H1 (cell line): ENCODE data around the gene AIFM1. TPM values are rescaled to one million over a fixed set of nuclear protein-coding genes. Genes with fewer than 3 reads are reported as not detected.

Source experiments
- CTCF ChIA-PET: fragments of 300-600 bp; sonication (Branson Sonifier 250); formaldehyde crosslinking; loops from one replicate; lab custom pipeline; 2021; ENCODE audit not compliant: partially characterized antibody; lab: Charles Lee
- POLR2A ChIA-PET: fragments of 300-600 bp; sonication (Branson Sonifier 250); formaldehyde crosslinking; loops from one replicate; lab custom pipeline; 2021; ENCODE audit warnings: inconsistent platforms; ENCODE audit not compliant: partially characterized antibody; lab: Charles Lee
- DNase-seq, 2 experiments: peaks; one replicate each; pipeline versions ENCODE4 v3.0.0 to v3.0.0-alpha.2; 2010 to 2022; ENCODE audit warnings: low spot score in 2 of 2, low read depth in 1 of 2, mixed read lengths in 1 of 2
- FAIRE-seq: peaks from 2 replicates; lab custom pipeline; 2011; peaks lifted over from hg19 to GRCh38; lab: Jason Lieb, UNC
- H2AFZ ChIP-seq: 2 replicates; pipeline ENCODE4 v1.8.1; 2012; ENCODE audit warnings: low read length, inconsistent platforms
- H2AK5ac ChIP-seq: 2 replicates; pipeline ENCODE4 v1.6.1; 2013; ENCODE audit warnings: low read depth, low read length
- H2BK120ac ChIP-seq: replicated peaks from 2 replicates; pipeline ENCODE3; 2013; ENCODE audit warnings: low read depth, low read length, inconsistent platforms
- H2BK12ac ChIP-seq: 2 replicates; pipeline ENCODE4 v1.6.1; 2013; ENCODE audit warnings: low read depth, low read length
- H2BK15ac ChIP-seq: 2 replicates; pipeline ENCODE4 v1.6.1; 2013; ENCODE audit warnings: low read length
- H2BK20ac ChIP-seq: 2 replicates; pipeline ENCODE4 v1.6.1; 2013; ENCODE audit warnings: low read length
- H2BK5ac ChIP-seq: 2 replicates; pipeline ENCODE4 v1.6.1; 2013; ENCODE audit warnings: low read depth, low read length
- H3K14ac ChIP-seq: 2 replicates; pipeline ENCODE4 v1.6.1; 2013; ENCODE audit warnings: inconsistent platforms; ENCODE audit not compliant: insufficient read length
- H3K18ac ChIP-seq: 2 replicates; pipeline ENCODE4 v1.6.1; 2013; ENCODE audit warnings: low read length; ENCODE audit errors: extremely low read depth
- H3K23ac ChIP-seq: 2 replicates; pipeline ENCODE4 v1.6.1; 2013; ENCODE audit warnings: inconsistent platforms; ENCODE audit not compliant: insufficient read length
- H3K23me2 ChIP-seq: 2 replicates; pipeline ENCODE4 v1.6.1; 2013; ENCODE audit warnings: low read depth, low read length
- H3K27ac ChIP-seq: 2 replicates; pipeline ENCODE4 v1.6.1; 2011; ENCODE audit warnings: low read depth, low read length, inconsistent platforms
- H3K27me3 ChIP-seq, 4 experiments: replicated peaks in 1 of 4; 1 replicate in 1 of 4; 2 replicates in 3 of 4; pipeline versions ENCODE4 v1.6.1 to v1.8.1; 2011 to 2013; ENCODE audit warnings: low read length in 3 of 4, mild to moderate bottlenecking in 3 of 4, inconsistent platforms in 2 of 4, mixed read lengths in 2 of 4, moderate library complexity in 1 of 4; ENCODE audit not compliant: control insufficient read depth in 3 of 4, insufficient read depth in 3 of 4; ENCODE audit errors: extremely low read depth in 1 of 4
- H3K36me3 ChIP-seq, 4 experiments: 2 replicates each; pipeline versions ENCODE4 v1.6.1 to v1.8.1; 2011 to 2013; ENCODE audit warnings: mild to moderate bottlenecking in 4 of 4, low read length in 3 of 4, moderate library complexity in 2 of 4, control low read depth in 1 of 4, inconsistent platforms in 1 of 4; ENCODE audit not compliant: insufficient read depth in 4 of 4, control insufficient read depth in 2 of 4
- H3K4ac ChIP-seq: replicated peaks from 2 replicates; pipeline ENCODE3; 2013; ENCODE audit warnings: low read length, low read depth, mixed read lengths, inconsistent platforms; ENCODE audit not compliant: insufficient read length
- H3K4me1 ChIP-seq, 4 experiments: replicated peaks in 1 of 4; 1 replicate in 1 of 4; 2 replicates in 3 of 4; pipeline versions ENCODE4 v1.6.1 to v1.8.1; 2011 to 2013; ENCODE audit warnings: low read length in 3 of 4, inconsistent platforms in 2 of 4, mixed read lengths in 1 of 4; ENCODE audit not compliant: insufficient read depth in 4 of 4, control insufficient read depth in 3 of 4
- H3K4me2 ChIP-seq, 2 experiments: 2 replicates each; pipeline versions ENCODE4 v1.6.1 to v1.8.1; 2011 to 2013; ENCODE audit warnings: low read depth in 2 of 2, low read length in 2 of 2, control low read depth in 1 of 2, inconsistent platforms in 1 of 2, mild to moderate bottlenecking in 1 of 2; ENCODE audit not compliant: insufficient read depth in 1 of 2
- H3K4me3 ChIP-seq, 4 experiments: fragments of 200-600, 300-600 bp in 1 of 4; sonication (generic), shearing (Covaris generic), sonication (Bioruptor Twin) in 1 of 4; 2 replicates each; pipeline versions ENCODE4 v1.5.1 to v1.8.1; 2011 to 2016; ENCODE audit warnings: low read length in 4 of 4, low read depth in 3 of 4, control low read depth in 2 of 4, inconsistent platforms in 2 of 4, mild to moderate bottlenecking in 2 of 4, mixed read lengths in 1 of 4, moderate library complexity in 1 of 4; ENCODE audit not compliant: insufficient read depth in 2 of 4; ENCODE audit errors: extremely low read depth in 1 of 4
- H3K56ac ChIP-seq: replicated peaks from 2 replicates; pipeline ENCODE3; 2013; ENCODE audit warnings: low read depth, mild to moderate bottlenecking, mixed read lengths, low read length, inconsistent platforms; ENCODE audit not compliant: insufficient read length
- H3K79me1 ChIP-seq: 2 replicates; pipeline ENCODE4 v1.6.1; 2013; ENCODE audit warnings: low read depth, low read length, control low read depth
- H3K79me2 ChIP-seq, 2 experiments: 2 replicates each; pipeline versions ENCODE4 v1.6.1 to v1.8.1; 2012 to 2013; ENCODE audit warnings: low read length in 2 of 2, mild to moderate bottlenecking in 2 of 2, inconsistent platforms in 1 of 2; ENCODE audit not compliant: insufficient read depth in 2 of 2, control insufficient read depth in 1 of 2
- H3K9ac ChIP-seq, 4 experiments: replicated peaks in 1 of 4; 1 replicate in 1 of 4; 2 replicates in 3 of 4; pipeline versions ENCODE4 v1.6.1 to v1.8.1; 2011 to 2013; ENCODE audit warnings: low read depth in 3 of 4, low read length in 3 of 4, control low read depth in 2 of 4, mild to moderate bottlenecking in 2 of 4, moderate library complexity in 2 of 4, inconsistent platforms in 1 of 4; ENCODE audit errors: extremely low read depth in 1 of 4
- H3K9me3 ChIP-seq, 2 experiments: 2 replicates each; pipeline versions ENCODE4 v1.6.1 to v1.8.1; 2012 to 2013; ENCODE audit warnings: mild to moderate bottlenecking in 2 of 2, moderate library complexity in 2 of 2, control low read depth in 1 of 2, inconsistent platforms in 1 of 2, low read depth in 1 of 2, low read length in 1 of 2, mixed read lengths in 1 of 2; ENCODE audit not compliant: insufficient read depth in 2 of 2
- H4K20me1 ChIP-seq, 2 experiments: replicated peaks in 1 of 2; 2 replicates each; pipeline versions ENCODE3 to v1.8.1; 2011 to 2013; ENCODE audit warnings: inconsistent platforms in 2 of 2, low read length in 2 of 2, mild to moderate bottlenecking in 1 of 2; ENCODE audit not compliant: insufficient read depth in 2 of 2, control insufficient read depth in 1 of 2
- H4K5ac ChIP-seq: 2 replicates; pipeline ENCODE4 v1.6.1; 2013; ENCODE audit warnings: low read length, low read depth, mixed read lengths, inconsistent platforms; ENCODE audit not compliant: insufficient read length
- H4K8ac ChIP-seq: 2 replicates; pipeline ENCODE4 v1.8.0; 2013; ENCODE audit warnings: mild to moderate bottlenecking, moderate library complexity, low read length, inconsistent platforms; ENCODE audit not compliant: insufficient read depth; ENCODE audit errors: extremely low read depth
- H4K91ac ChIP-seq: replicated peaks from 2 replicates; pipeline ENCODE3; 2013; ENCODE audit warnings: low read length, mixed read lengths, inconsistent platforms; ENCODE audit not compliant: insufficient read length
- CEBPB ChIP-seq: IDR thresholded peaks from 2 replicates; pipeline ENCODE4 v1.6.1; 2012; ENCODE audit warnings: low read depth, low read length
- EGR1 ChIP-seq: IDR thresholded peaks from 2 replicates; pipeline ENCODE4 v1.6.1; 2011; ENCODE audit warnings: low read depth, low read length, borderline replicate concordance
- KDM5A ChIP-seq: fragments of 200-600 bp; IDR thresholded peaks from 2 replicates; pipeline ENCODE4 v1.7.1; 2012; ENCODE audit warnings: mild to moderate bottlenecking, low read length, inconsistent platforms, mixed read lengths
- MAFK ChIP-seq: IDR thresholded peaks from 2 replicates; pipeline ENCODE4 v1.6.1; 2012; ENCODE audit warnings: low read depth, mild to moderate bottlenecking, improper control_type of control experiment, low read length
- POLR2AphosphoS5 ChIP-seq: IDR thresholded peaks from 2 replicates; pipeline ENCODE4 v1.6.1; 2011; ENCODE audit warnings: low read depth, low read length
- SP1 ChIP-seq: IDR thresholded peaks from 2 replicates; pipeline ENCODE4 v1.6.1; 2011; ENCODE audit warnings: low read depth, low read length
- WGBS, 2 experiments: shearing (Covaris generic) in 1 of 2; methylation state at CpG; one replicate each; pipeline versions ENCODE4 v1.1.6 to v1.1.7; 2013 to 2015; ENCODE audit warnings: low lambda C conversion rate in 2 of 2, mixed read lengths in 2 of 2, inconsistent platforms in 1 of 2, low coverage in 1 of 2, missing lambda C conversion rate in 1 of 2; ENCODE audit not compliant: insufficient replicate concordance in 2 of 2, insufficient coverage in 1 of 2, insufficient read length in 1 of 2; ENCODE audit errors: extremely low coverage in 1 of 2, missing lambda C conversion rate in 1 of 2; 5-methylcytosine and 5-hydroxymethylcytosine counted together
- polyA plus RNA-seq, 7 experiments: library from polyadenylated mRNA; depleted of rRNA in 3 of 7; stranded (reverse) in 5 of 7; unstranded in 2 of 7; fragments of >200 nt in 5 of 7; fragments of 200-250 nt in 2 of 7; gene quantifications; 1 replicate in 5 of 7; 2 replicates in 1 of 7; 4 replicates in 1 of 7; pipeline versions ENCODE4 v1.2.1 to v1.2.3, GENCODE V29; 2011 to 2013; ENCODE audit warnings: missing spikeins in 2 of 7, mixed read lengths in 2 of 7
- total RNA-seq: library from RNA; stranded (reverse); fragmentation: NEBNext Ultra II Directional; extraction: Animal tissue kit (Norgen Biotek cat#: 25700); gene quantifications from 2 replicates; pipeline ENCODE4 v1.2.1, GENCODE V29; 2021

AIFM1 gene
- total and polyA plus RNA-seq, 2 of the 8 experiments (the other 6 are each of a cell fraction or from before 2014, with no cell fraction given): 34.1 to 55.4 TPM

DNA sequence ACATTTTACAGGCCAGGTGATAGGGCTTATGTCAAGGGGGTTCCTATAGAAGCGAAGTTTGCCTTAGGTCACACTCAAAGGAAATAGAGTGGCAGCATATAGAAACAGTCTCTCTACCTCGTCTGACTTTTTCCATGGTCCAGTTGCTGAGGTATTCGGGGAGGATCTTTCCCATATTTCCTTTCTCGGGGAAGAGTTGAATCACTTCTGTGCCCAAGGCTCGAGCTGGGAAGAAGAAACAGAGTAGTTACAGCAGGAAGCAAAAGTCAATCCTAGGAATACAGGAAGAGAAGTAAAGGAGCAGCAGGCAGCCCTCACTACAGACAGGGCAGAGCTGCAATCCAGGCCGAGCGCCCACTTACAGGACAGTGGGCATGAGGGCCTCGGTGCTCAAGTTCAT is 28.7 kb downstream of the AIFM1 start:
- Histone ChIP-seq H2BK20ac (no peak overlapping the region), H3K36me3 (peaks cover 0 to 28% (median 13%) of the 10 kb centered on the region in 4 experiments; a peak in 6 of 8 replicates), H3K4me2 (no peak overlapping the region), H3K23ac (no peak overlapping the region), H2BK15ac (no peak overlapping the region), H3K9ac (no peak overlapping the region), H3K27me3 (no peaks in the 10 kb centered on the region), H3K79me2 (no peaks in the 10 kb centered on the region), H3K18ac (no peak overlapping the region), H3K27ac (no peak overlapping the region), H2BK5ac (no peak overlapping the region), H4K91ac (no peak overlapping the region), H3K56ac (no peak overlapping the region), H4K20me1 (peaks cover 0 to 2% of the 10 kb centered on the region in 2 experiments), H2BK12ac (no peak overlapping the region), H2BK120ac (no peak overlapping the region), H3K23me2 (no peaks in the 10 kb centered on the region), H3K9me3 (no peaks in the 10 kb centered on the region), H4K8ac (no peak overlapping the region), H2AFZ (no peak overlapping the region), H4K5ac (no peak overlapping the region), H3K4ac (no peak overlapping the region), H3K14ac (no peak overlapping the region), H3K4me3 (no peak overlapping the region), H3K79me1 (no peaks in the 10 kb centered on the region), H3K4me1 (no peaks in the 10 kb centered on the region; a peak in 2 of 7 replicates), H2AK5ac (no peak overlapping the region)
- POLR2A ChIA-PET: no interaction called here
- TF ChIP-seq EGR1 (no peak), MAFK (no peak), KDM5A (no peak), POLR2AphosphoS5 (no peak), CEBPB (no peak), SP1 (no peak)
- 88% methylated on average over 8 of the region's 8 CpGs; no CpG with 5 or more reads in 1 of the 2 experiments for WGBS, 2 experiments
- FAIRE-seq (no peak), DNase-seq (no peak)
- CTCF ChIA-PET: no interaction called here
